A673 (cell line): ENCODE measurements around the gene MEF2C. TPM values are rescaled to one million over a fixed set of nuclear protein-coding genes. Genes with fewer than 3 reads are reported as not detected.

Experiments used
- BruUV-seq: library from RNA; stranded (reverse); fragments of 400-500 nt; replicated peaks from 2 replicates; lab custom pipeline; 2021; lab: Mats Ljungman, UMichigan
- CTCF ChIA-PET: fragments of 300-600 bp; sonication (Branson Sonifier 250); formaldehyde crosslinking; loops from one replicate; lab custom pipeline; 2022; ENCODE audit warnings: antibody characterized with exemption; lab: Charles Lee
- POLR2A ChIA-PET: fragments of 300-600 bp; sonication (Branson Sonifier 250); formaldehyde crosslinking; loops from one replicate; lab custom pipeline; 2022; ENCODE audit warnings: antibody characterized with exemption; ENCODE audit not compliant: low non-redundant PET; lab: Charles Lee
- DNase-seq: peaks from one replicate; pipeline ENCODE4 v3.0.0-alpha.2; 2015; ENCODE audit warnings: low spot score
- H3K27ac ChIP-seq: fragments of 200-600 bp; sonication (generic); 2 replicates; pipeline ENCODE4 v1.5.1; 2016; ENCODE audit warnings: mixed run types, low read depth, mild to moderate bottlenecking, mixed read lengths, antibody characterized with exemption, low read length; ENCODE audit not compliant: poor library complexity, severe bottlenecking
- H3K27me3 ChIP-seq: fragments of 200-600 bp; sonication (generic); replicated peaks from 2 replicates; pipeline ENCODE4 v1.6.1; 2017; ENCODE audit warnings: mixed run types, low read depth, mild to moderate bottlenecking, mixed read lengths, antibody characterized with exemption, low read length; ENCODE audit not compliant: insufficient read depth, poor library complexity
- H3K36me3 ChIP-seq: fragments of 200-600 bp; sonication (generic); 2 replicates; pipeline ENCODE4 v1.6.1; 2016; ENCODE audit warnings: mixed run types, mild to moderate bottlenecking, mixed read lengths, antibody characterized with exemption, low read length; ENCODE audit not compliant: insufficient read depth, poor library complexity, severe bottlenecking
- H3K4me1 ChIP-seq: fragments of 200-600 bp; sonication (generic); 2 replicates; pipeline ENCODE4 v1.6.1; 2017; ENCODE audit warnings: mixed run types, mild to moderate bottlenecking, mixed read lengths, antibody characterized with exemption, low read length; ENCODE audit not compliant: insufficient read depth, poor library complexity, severe bottlenecking
- H3K4me3 ChIP-seq: fragments of 200-600 bp; sonication (generic); 2 replicates; pipeline ENCODE4 v1.5.1; 2016; ENCODE audit warnings: low read depth, mixed run types, mild to moderate bottlenecking, mixed read lengths, low read length; ENCODE audit not compliant: poor library complexity, severe bottlenecking
- H3K9me3 ChIP-seq: fragments of 200-600 bp; sonication (generic); 2 replicates; pipeline ENCODE4 v1.6.1; 2016; ENCODE audit warnings: mixed run types, low read depth, mild to moderate bottlenecking, mixed read lengths, antibody characterized with exemption, low read length; ENCODE audit not compliant: poor library complexity, severe bottlenecking
- EZH2 ChIP-seq: fragments of 200-600 bp; sonication (generic); IDR thresholded peaks from 2 replicates; pipeline ENCODE4 v1.6.1; 2017; ENCODE audit warnings: borderline replicate concordance, low read depth, mild to moderate bottlenecking, mixed read lengths, antibody characterized with exemption, low read length; ENCODE audit not compliant: poor library complexity, severe bottlenecking
- intact Hi-C: fragments of 100-400 bp; cut with micrococcal nuclease; formaldehyde crosslinking; loops from one replicate; pipeline ENCODE4 v1.10.0; 2022; ENCODE audit not compliant: unreplicated experiment
- total RNA-seq: library from RNA; stranded (reverse); gene quantifications from 2 replicates; pipeline ENCODE4 v1.2.3, GENCODE V29; 2021
- TF ChIP-seq, protein P1 (sequence below): fragments of 300-800, 200-600 bp; sonication (generic); conservative IDR thresholded peaks from 2 replicates; pipeline ENCODE4 v1.5.1; 2017; ENCODE audit warnings: low read depth, mild to moderate bottlenecking, antibody characterized with exemption, low read length, moderate library complexity, mixed read lengths

The MEF2C gene
- total RNA-seq, 1 experiment from 2014 or later = 2.0 TPM

DNA sequence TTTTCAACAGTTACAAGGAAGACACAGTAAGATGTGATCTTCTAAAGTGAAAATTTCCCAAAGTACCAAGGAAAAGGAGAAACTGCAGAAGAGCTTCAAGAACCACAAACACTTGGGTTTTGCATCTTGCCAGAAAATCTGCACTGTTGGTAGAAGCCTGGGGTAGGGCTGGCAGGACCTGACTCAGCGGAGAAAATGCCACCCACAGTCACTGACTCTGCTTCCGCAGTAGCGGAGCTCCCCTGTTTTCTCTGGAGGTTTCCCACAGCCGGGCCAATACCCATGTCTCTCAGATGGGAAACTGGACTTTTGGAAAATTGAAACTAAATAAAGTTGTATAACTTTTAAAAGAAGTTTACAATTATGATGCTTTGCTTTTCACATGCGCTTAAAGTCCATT, 104.2 kb downstream of the MEF2C start:
- no peak overlapping the region for H3K27ac ChIP-seq
- POLR2A ChIA-PET = no interaction called here
- no peaks in the 10 kb centered on the region for H3K4me1 ChIP-seq
- no peaks in the 10 kb centered on the region for H3K27me3 ChIP-seq
- TF ChIP-seq EZH2 = no peak
- TF ChIP-seq, protein P1, sequence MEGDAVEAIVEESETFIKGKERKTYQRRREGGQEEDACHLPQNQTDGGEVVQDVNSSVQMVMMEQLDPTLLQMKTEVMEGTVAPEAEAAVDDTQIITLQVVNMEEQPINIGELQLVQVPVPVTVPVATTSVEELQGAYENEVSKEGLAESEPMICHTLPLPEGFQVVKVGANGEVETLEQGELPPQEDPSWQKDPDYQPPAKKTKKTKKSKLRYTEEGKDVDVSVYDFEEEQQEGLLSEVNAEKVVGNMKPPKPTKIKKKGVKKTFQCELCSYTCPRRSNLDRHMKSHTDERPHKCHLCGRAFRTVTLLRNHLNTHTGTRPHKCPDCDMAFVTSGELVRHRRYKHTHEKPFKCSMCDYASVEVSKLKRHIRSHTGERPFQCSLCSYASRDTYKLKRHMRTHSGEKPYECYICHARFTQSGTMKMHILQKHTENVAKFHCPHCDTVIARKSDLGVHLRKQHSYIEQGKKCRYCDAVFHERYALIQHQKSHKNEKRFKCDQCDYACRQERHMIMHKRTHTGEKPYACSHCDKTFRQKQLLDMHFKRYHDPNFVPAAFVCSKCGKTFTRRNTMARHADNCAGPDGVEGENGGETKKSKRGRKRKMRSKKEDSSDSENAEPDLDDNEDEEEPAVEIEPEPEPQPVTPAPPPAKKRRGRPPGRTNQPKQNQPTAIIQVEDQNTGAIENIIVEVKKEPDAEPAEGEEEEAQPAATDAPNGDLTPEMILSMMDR = no peak
- BruUV-seq = no TSS peak
- intact Hi-C loops = no loop called here
- no peaks in the 10 kb centered on the region for H3K36me3 ChIP-seq
- CTCF ChIA-PET = no interaction called here
- no peak overlapping the region for H3K4me3 ChIP-seq
- H3K9me3 ChIP-seq = no peaks in the 10 kb centered on the region
- DNase-seq = no peak

DNA sequence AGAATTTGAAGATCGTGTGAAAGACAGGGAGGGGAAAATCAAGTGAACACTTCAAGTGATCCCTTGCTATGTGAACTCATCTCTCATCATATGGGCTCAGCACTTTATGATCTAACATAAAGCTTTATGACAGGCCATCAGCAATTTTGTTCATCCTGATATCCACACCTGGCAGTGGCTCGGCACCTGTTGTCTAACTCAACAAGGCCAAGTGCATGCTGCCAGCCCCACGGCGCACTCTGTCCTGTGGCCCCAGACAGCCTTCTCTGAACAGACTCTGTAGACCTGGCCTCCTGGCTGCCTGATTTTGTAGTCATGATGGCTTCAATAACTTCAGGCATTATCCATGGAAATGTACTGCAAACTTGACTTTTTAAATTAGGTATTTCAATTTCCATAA, 106.3 kb downstream of the MEF2C start:
- BruUV-seq = no TSS peak
- H3K4me1 ChIP-seq = no peaks in the 10 kb centered on the region
- CTCF ChIA-PET = no interaction called here
- H3K36me3 ChIP-seq = no peaks in the 10 kb centered on the region
- no peak for TF ChIP-seq EZH2
- TF ChIP-seq, protein P1 = no peak
- no peak overlapping the region for H3K27ac ChIP-seq
- no peak for DNase-seq
- no peaks in the 10 kb centered on the region for H3K9me3 ChIP-seq
- intact Hi-C loops = no loop called here
- H3K4me3 ChIP-seq = no peak overlapping the region
- H3K27me3 ChIP-seq = no peaks in the 10 kb centered on the region
- POLR2A ChIA-PET = no interaction called here

DNA sequence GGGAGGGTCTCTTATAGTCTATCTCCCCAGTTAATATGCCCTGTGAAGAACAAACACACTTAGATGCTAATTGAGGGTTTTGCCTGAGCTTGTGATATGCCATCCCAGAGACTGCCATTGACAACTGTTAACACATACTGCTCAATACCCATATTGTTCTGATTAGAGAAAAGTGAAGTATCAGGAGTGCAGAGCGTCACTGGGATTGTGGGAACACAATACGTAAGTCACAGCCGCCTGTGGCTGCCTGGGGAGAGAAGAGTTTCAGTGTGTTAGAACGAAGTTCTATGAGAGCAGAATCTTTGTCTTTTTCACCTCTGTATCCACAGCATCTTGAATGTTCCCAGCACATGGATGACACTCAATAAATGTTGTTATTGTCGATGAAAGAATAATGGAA, 110.2 kb downstream of the MEF2C start:
- Histone ChIP-seq H3K27me3 (no peaks in the 10 kb centered on the region), H3K36me3 (no peaks in the 10 kb centered on the region), H3K4me1 (no peaks in the 10 kb centered on the region), H3K27ac (no peak overlapping the region), H3K4me3 (no peak overlapping the region), H3K9me3 (no peaks in the 10 kb centered on the region)
- CTCF ChIA-PET = no interaction called here
- BruUV-seq = no TSS peak
- no peak for DNase-seq
- intact Hi-C loops = no loop called here
- TF ChIP-seq, protein P1 = no peak
- no peak for TF ChIP-seq EZH2
- POLR2A ChIA-PET = no interaction called here
